ENCODE results near the gene STAT3. TPM values are rescaled to one million over a fixed set of nuclear protein-coding genes. Genes with fewer than 3 reads are reported as not detected.
"Not testable (repeated sequence)": the region's sequence is repeated elsewhere in the genome, so short reads cannot be mapped to it uniquely, and the experiment has no call there.

Gene STAT3
- total RNA-seq, 2 donors from 2014 or later: 217 to 360 TPM

DNA sequence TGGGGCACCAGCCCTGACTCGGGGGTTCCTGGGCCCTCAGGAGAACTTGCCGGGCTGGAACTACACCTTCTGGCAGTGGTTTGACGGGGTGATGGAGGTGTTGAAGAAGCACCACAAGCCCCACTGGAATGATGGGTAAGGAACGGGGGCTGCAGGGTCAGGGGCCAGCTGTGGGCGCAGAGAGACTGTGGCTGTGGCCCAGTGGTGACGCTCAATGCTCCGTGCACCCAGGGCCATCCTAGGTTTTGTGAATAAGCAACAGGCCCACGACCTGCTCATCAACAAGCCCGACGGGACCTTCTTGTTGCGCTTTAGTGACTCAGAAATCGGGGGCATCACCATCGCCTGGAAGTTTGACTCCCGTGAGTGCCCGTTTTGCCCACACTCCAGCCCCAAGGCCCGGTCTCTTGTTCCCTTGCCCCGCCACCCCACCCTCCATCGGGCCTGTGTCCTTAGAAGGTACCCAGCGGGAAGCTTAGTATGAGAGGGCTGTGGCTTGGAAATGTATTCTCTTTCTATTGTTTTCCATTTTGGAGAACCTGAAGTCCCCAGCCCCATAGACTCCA, 80.8 kb downstream of the STAT3 start:
- Histone ChIP-seq H3K36me3 (peaks cover 51% of the 10 kb centered on the region), H3K27ac (no peak overlapping the region), H3K9me3 (no peaks in the 10 kb centered on the region), H3K27me3 (replicated peaks; ENCODE audit: insufficient read depth) (no peaks in the 10 kb centered on the region), H3K4me1 (ENCODE audit: control insufficient read depth in 1 of 2, low read depth in 2 of 2) (peaks cover 7 to 21% of the 10 kb centered on the region in 2 donors), H3K4me3 (no peak overlapping the region)
- TF ChIP-seq, protein P1, sequence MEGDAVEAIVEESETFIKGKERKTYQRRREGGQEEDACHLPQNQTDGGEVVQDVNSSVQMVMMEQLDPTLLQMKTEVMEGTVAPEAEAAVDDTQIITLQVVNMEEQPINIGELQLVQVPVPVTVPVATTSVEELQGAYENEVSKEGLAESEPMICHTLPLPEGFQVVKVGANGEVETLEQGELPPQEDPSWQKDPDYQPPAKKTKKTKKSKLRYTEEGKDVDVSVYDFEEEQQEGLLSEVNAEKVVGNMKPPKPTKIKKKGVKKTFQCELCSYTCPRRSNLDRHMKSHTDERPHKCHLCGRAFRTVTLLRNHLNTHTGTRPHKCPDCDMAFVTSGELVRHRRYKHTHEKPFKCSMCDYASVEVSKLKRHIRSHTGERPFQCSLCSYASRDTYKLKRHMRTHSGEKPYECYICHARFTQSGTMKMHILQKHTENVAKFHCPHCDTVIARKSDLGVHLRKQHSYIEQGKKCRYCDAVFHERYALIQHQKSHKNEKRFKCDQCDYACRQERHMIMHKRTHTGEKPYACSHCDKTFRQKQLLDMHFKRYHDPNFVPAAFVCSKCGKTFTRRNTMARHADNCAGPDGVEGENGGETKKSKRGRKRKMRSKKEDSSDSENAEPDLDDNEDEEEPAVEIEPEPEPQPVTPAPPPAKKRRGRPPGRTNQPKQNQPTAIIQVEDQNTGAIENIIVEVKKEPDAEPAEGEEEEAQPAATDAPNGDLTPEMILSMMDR (IDR thresholded peaks at IDR 0.05): no peak
- no peak for ATAC-seq (ENCODE audit: insufficient number of reproducible peaks, low FRiP score, low read depth)
- no peak for DNase-seq (ENCODE audit: low spot score)

DNA sequence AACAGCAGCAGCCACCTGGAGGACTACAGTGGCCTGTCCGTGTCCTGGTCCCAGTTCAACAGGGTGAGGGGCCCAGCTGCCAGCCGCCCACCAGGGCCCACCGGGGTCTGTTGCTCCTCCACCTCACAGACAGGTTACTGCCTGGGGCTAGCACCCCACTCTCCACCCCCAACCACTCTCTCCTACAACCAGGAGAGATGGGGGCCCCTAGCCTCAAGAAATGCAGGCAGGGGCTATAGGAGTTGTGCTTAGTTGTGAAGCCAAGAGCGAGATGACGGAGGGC, 81.9 kb downstream of the STAT3 start:
- peaks cover 59% of the 10 kb centered on the region for H3K36me3 ChIP-seq
- DNase-seq (ENCODE audit: low spot score) (no peak), ATAC-seq (ENCODE audit: insufficient number of reproducible peaks, low FRiP score, low read depth) (no peak)
- no peaks in the 10 kb centered on the region for H3K27me3 ChIP-seq (replicated peaks; ENCODE audit: insufficient read depth)
- TF ChIP-seq, protein P1 (IDR thresholded peaks at IDR 0.05): no peak
- no peak overlapping the region for H3K27ac ChIP-seq
- H3K4me1 ChIP-seq (ENCODE audit: control insufficient read depth in 1 of 2, low read depth in 2 of 2): peaks cover 0 to 10% of the 10 kb centered on the region in 2 donors
- no peaks in the 10 kb centered on the region for H3K9me3 ChIP-seq
- no peak overlapping the region for H3K4me3 ChIP-seq

DNA sequence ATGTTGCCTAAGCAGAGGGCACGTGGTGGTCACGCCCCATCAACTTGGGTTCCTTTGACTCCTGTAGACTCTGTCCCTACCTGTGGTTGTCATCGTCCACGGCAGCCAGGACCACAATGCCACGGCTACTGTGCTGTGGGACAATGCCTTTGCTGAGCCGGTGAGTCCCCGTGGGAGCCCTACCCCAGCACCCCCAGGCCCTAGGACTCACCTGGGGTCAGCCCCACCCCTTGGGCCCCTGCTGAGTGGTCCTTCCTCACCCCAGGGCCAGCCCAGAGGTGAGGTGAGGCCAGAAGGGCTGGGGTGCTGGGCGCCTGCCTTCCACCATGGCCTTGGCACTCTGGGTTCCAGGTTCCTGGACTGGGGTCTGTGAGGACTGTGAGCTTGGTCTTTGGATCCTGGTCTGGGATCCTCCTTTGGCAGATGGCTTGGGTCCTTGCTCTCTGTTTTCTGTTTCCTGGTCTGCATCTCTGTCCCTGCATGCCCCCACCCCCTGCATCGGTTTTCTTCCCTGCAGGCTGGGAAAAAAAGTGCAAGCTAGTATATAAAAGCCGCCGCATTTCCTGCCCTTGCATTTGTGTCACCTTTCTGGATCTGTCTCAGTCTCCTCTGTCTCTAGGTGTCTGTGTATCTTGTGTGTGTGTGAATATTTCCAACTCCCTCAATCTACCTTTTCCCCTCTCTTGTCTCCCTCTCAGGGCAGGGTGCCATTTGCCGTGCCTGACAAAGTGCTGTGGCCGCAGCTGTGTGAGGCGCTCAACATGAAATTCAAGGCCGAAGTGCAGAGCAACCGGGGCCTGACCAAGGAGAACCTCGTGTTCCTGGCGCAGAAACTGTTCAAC, 82.5 kb downstream of the STAT3 start:
- no peak overlapping the region for H3K27ac ChIP-seq
- peaks cover 0 to 5% of the 10 kb centered on the region in 2 donors for H3K4me1 ChIP-seq (ENCODE audit: control insufficient read depth in 1 of 2, low read depth in 2 of 2)
- TF ChIP-seq, protein P1 (IDR thresholded peaks at IDR 0.05): no peak
- H3K9me3 ChIP-seq: no peaks in the 10 kb centered on the region
- no peak for ATAC-seq (ENCODE audit: insufficient number of reproducible peaks, low FRiP score, low read depth)
- no peaks in the 10 kb centered on the region for H3K27me3 ChIP-seq (replicated peaks; ENCODE audit: insufficient read depth)
- no peak for DNase-seq (ENCODE audit: low spot score)
- H3K4me3 ChIP-seq: no peak overlapping the region
- H3K36me3 ChIP-seq: peaks cover 65% of the 10 kb centered on the region

DNA sequence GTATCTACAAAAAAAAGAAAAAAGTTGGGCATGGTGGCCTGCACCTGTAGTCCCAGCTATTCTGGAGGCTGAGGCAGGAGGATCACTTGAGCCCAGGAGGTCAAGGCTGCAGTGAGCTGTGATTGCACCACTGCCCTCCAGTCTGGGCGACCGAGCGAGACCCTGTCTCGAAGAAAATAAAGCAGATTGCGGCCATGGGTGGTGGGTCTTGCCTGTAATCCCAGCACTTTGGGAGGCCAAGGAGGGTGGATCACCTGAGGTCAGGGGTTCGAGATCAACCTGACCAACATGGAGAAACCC, 83.3 kb downstream of the STAT3 start:
- H3K9me3 ChIP-seq; H3K27me3 ChIP-seq (replicated peaks; ENCODE audit: insufficient read depth); DNase-seq (ENCODE audit: low spot score); ATAC-seq (ENCODE audit: insufficient number of reproducible peaks, low FRiP score, low read depth); H3K4me1 ChIP-seq (ENCODE audit: control insufficient read depth in 1 of 2, low read depth in 2 of 2); H3K4me3 ChIP-seq; H3K27ac ChIP-seq: not testable (repeated sequence)
- H3K36me3 ChIP-seq: peaks cover 66% of the 10 kb centered on the region

DNA sequence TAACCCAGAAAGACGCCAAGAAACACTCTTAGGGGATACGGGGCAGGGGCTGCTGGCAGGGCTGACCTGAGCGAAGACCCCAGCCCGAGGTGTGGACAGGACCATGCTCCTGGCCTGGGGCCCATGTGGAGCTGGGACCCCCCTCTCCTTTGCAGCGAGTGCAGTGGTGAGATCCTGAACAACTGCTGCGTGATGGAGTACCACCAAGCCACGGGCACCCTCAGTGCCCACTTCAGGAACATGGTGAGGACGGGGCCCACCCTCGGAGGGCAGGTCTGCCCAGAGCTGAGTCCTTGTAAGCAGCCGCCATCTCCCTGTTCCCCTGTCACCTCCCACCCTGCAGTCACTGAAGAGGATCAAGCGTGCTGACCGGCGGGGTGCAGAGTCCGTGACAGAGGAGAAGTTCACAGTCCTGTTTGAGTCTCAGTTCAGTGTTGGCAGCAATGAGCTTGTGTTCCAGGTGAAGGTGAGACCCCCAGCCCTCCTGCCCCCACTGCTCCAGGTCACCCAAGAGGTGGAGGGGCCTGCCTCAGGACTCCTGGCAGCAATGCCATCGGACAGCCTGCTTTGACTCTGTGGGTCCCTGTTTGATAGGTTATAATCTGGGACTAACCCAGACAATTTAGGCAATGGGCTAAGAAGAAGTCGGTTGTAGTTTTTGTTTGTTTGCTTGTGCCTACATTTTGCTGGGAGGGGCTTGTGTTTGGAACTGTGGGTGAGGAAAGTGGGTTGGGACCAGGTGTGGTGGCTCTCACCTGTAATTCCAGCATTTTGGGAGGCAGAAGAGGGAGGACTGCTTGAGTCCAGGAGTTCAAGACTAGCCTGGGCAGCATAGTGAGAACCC, 83.8 kb downstream of the STAT3 start:
- peaks cover 0 to 5% of the 10 kb centered on the region in 2 donors for H3K4me1 ChIP-seq (ENCODE audit: control insufficient read depth in 1 of 2, low read depth in 2 of 2)
- no peak for ATAC-seq (ENCODE audit: insufficient number of reproducible peaks, low FRiP score, low read depth)
- peaks cover 66% of the 10 kb centered on the region for H3K36me3 ChIP-seq
- H3K9me3 ChIP-seq: no peaks in the 10 kb centered on the region
- TF ChIP-seq, protein P1 (IDR thresholded peaks at IDR 0.05): no peak
- H3K27ac ChIP-seq: no peak overlapping the region
- no peaks in the 10 kb centered on the region for H3K27me3 ChIP-seq (replicated peaks; ENCODE audit: insufficient read depth)
- no peak overlapping the region for H3K4me3 ChIP-seq
- DNase-seq (ENCODE audit: low spot score): no peak
